ENCODE results near the gene PRKCA. TPM values are rescaled to one million over a fixed set of nuclear protein-coding genes. Genes with fewer than 3 reads are reported as not detected.

PRKCA gene
- total RNA-seq, 1 donor = 60.5 TPM

GRCh38 chr17:66494023-66494803 is 191.8 kb downstream of the PRKCA start:
- TF ChIP-seq CTCF (IDR thresholded peaks at IDR 0.05; ENCODE audit: insufficient read depth, low read depth, low read length) = no peak
- H3K4me3 ChIP-seq (ENCODE audit: low read depth, low read length) = no peak overlapping the region
- DNase-seq (ENCODE audit: low read depth) = peak; percentile 85

- no peak for DNase-seq (ENCODE audit: low read depth)
- H3K4me3 ChIP-seq (ENCODE audit: low read depth, low read length) = no peak overlapping the region
- TF ChIP-seq CTCF (IDR thresholded peaks at IDR 0.05; ENCODE audit: insufficient read depth, low read depth, low read length) = no peak
Measured at GRCh38 chr17:66495035-66495434, 192.6 kb downstream of the PRKCA start.

GRCh38 chr17:66496306-66496705 is 193.9 kb downstream of the PRKCA start:
- no peak for TF ChIP-seq CTCF (IDR thresholded peaks at IDR 0.05; ENCODE audit: insufficient read depth, low read depth, low read length)
- no peak overlapping the region for H3K4me3 ChIP-seq (ENCODE audit: low read depth, low read length)
- DNase-seq (ENCODE audit: low read depth) = no peak

- no peak overlapping the region for H3K4me3 ChIP-seq (ENCODE audit: low read depth, low read length)
- DNase-seq (ENCODE audit: low read depth) = no peak
- no peak for TF ChIP-seq CTCF (IDR thresholded peaks at IDR 0.05; ENCODE audit: insufficient read depth, low read depth, low read length)
Measured at GRCh38 chr17:66498580-66498979, 196.2 kb downstream of the PRKCA start.

GRCh38 chr17:66506641-66507040 is 204.2 kb downstream of the PRKCA start:
- peak; percentile 53 for DNase-seq (ENCODE audit: low read depth)
- no peak overlapping the region for H3K4me3 ChIP-seq (ENCODE audit: low read depth, low read length)
- no peak for TF ChIP-seq CTCF (IDR thresholded peaks at IDR 0.05; ENCODE audit: insufficient read depth, low read depth, low read length)

GRCh38 chr17:66507103-66507923 is 204.9 kb downstream of the PRKCA start:
- DNase-seq (ENCODE audit: low read depth) = peak; percentile 76
- H3K4me3 ChIP-seq (ENCODE audit: low read depth, low read length) = no peak overlapping the region
- no peak for TF ChIP-seq CTCF (IDR thresholded peaks at IDR 0.05; ENCODE audit: insufficient read depth, low read depth, low read length)
